GM21825 (cell line): ENCODE results near the gene HCST.

Source experiments
- ATAC-seq: cut with Tn5 transposase; IDR thresholded peaks from one replicate; pipeline ENCODE4 v1.9.1; 2021; ENCODE audit warnings: mild to moderate bottlenecking, moderate library complexity; ENCODE audit not compliant: unreplicated experiment

HCST gene

DNA sequence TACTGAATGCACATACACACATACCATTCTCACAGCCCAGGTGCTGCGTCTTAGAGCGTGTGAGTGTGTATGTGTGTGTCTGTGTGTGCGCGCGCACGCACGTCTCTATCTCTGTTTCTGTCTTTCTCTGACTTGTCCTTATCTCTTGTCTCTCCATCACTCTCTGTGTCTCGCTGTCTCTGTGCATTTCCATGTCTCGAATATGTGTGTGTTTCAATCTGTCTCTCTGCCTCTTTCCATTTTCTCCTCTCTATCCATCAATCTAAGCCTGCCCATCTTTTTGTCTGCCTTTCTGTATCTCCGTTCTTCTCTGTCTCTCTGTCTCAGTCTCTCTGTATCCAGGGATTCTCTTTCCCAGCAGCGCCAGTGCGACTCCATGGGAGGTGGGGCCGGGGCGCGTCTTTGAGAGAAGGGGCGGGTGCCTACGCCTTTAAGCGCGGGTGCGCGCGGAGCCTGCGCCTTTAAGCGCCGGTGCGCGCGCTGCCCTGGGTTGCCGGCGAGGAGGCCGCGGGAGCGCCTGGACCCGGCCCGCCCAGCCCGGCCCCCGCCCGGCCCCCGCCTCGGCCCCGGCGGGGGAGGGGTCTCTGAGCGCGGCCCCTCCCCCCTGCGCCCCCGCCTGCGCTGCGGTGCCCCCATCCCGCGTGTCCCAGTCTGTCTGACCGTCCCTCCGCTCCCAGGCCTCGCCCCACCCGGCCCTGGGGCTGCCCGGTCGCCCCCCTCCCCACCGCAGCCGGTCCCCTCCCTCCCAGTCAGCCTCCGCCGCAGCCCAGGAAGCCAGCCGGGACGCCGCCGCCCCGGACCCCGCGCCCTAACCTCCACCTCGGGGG is 33.8 kb downstream of the HCST start, which contains the start of gene LRFN3:
LRFN3 (plus strand) TSS at position 464 of the 827 bp plus-strand sequence. CDS start 3,052 bp downstream, outside the sequence.
- no peak for ATAC-seq

DNA sequence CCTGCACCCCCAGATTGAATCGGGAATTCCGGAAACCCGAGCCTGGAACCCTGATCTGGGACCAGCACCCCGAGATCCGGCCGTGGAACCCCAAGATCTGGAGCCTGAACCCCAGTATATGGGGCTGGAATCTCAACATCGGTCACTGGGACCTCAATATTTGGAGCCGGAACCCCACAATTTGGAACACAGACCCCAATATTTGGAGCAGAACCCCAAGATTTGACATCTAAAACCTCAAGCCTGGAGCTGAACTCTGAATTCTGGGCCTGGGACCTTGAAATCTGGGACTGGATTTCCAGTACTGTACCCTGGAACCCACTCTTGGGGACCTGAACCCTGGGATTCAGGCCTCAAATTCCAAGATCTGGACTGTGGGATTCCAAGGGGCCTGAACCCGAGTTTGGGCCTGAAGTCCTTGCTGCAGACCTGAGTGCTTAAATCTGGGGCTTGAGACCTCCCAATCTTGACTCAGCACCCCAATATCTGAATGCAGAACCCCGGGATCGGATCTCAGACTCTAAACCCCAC is 34.5 kb downstream of the HCST start:
- no peak for ATAC-seq

DNA sequence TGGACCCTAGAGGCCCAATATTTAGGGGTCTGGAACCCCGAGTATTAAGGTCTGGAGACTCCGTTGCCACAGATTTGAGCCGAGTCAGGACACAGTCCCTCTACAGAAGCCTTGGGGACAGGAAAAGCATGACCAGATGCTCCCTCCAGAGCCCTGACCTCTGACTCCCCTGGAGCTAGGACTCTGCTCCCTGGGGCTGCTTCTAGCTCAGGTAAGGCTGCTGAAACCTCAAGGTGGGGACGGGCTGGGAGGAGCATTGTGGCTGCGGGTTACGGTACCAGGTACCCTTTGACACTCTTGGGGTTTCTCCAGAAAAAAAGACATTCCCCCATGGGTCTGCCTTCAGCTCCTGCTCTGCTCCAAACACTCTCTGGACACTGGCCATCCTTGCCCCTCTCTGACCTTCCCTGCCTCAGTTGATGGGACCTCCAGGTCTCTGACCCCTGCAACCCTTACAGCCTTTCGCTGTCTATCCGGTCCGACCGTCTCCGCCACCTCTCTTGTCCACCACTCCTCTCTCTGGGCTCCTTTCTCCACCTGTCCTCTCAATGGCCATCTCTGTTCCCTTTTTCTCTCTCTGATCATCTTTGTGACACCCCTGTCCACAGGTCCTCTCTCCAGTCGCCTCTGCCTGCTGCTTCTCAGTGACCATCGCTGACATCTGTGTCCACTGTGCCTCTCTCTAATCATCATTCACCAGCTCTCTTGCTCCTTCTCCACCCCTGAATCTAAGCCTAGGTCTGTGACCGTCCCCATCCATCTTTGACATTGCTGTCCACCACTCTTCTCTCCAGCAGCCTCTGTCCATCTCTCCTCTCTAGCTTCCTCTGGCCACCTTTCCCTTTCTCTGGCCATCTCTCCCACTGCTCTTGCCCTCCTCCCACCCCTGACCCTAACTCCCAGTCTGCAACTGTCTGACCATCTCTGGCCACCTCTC is 35.3 kb downstream of the HCST start:
- ATAC-seq, result no peak

DNA sequence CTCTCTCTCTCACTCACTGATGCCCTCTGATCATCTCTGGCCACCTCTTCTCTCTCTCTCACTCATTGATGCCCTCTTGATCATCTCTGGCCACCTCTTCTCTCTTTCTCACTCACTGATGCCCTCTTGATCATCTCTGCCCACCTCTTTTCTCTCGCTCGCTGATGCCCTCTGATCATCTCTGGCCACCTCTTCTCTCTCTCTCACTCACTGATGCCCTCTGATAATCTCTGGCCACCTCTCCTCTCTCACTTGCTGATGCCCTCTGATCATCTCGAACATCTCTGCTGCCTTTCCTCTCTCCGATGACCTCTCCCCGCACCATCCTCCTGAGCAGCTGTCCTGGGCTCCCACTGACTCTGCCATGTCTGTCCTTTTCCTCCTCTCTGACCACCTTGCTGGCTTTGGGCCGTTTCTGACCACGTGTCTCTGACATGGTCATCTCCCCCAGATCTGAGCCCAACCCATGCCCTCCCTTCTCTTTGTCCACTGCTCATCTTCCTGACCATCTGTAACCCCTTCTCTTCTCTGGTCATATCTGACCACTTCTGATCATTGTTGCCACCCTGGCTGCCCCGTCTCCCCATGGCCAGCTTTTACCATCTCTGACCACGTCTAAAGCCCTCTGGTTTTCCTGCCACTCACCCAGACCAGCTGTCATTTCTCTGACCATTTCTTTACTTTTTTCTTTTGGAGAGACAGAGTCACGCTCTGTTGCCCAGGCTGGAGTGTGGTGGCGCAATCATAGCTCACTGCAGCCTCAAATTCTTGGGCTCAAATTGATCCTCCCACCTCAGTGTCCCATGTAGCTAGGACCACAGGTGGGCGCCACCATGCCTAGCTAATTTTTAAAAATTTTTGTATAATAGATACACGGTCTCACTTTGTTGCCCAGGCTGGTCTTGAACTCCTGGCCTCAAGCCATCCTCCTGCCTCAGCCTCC is 36.2 kb downstream of the HCST start:
- ATAC-seq, result no peak

DNA sequence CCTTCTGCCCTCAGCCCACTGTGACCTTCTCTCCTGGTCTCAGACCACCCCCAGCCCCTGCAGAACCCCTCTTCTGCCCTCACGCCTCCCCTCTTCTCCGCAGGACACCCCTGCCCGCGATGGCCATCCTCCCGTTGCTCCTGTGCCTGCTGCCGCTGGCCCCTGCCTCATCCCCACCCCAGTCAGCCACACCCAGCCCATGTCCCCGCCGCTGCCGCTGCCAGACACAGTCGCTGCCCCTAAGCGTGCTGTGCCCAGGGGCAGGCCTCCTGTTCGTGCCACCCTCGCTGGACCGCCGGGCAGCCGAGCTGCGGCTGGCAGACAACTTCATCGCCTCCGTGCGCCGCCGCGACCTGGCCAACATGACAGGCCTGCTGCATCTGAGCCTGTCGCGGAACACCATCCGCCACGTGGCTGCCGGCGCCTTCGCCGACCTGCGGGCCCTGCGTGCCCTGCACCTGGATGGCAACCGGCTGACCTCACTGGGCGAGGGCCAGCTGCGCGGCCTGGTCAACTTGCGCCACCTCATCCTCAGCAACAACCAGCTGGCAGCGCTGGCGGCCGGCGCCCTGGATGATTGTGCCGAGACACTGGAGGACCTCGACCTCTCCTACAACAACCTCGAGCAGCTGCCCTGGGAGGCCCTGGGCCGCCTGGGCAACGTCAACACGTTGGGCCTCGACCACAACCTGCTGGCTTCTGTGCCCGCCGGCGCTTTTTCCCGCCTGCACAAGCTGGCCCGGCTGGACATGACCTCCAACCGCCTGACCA is 37.2 kb downstream of the HCST start:
- ATAC-seq, result no peak

DNA sequence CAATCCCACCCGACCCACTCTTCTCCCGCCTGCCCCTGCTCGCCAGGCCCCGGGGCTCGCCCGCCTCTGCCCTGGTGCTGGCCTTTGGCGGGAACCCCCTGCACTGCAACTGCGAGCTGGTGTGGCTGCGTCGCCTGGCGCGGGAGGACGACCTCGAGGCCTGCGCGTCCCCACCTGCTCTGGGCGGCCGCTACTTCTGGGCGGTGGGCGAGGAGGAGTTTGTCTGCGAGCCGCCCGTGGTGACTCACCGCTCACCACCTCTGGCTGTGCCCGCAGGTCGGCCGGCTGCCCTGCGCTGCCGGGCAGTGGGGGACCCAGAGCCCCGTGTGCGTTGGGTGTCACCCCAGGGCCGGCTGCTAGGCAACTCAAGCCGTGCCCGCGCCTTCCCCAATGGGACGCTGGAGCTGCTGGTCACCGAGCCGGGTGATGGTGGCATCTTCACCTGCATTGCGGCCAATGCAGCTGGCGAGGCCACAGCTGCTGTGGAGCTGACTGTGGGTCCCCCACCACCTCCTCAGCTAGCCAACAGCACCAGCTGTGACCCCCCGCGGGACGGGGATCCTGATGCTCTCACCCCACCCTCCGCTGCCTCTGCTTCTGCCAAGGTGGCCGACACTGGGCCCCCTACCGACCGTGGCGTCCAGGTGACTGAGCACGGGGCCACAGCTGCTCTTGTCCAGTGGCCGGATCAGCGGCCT is 37.9 kb downstream of the HCST start:
- no peak for ATAC-seq

DNA sequence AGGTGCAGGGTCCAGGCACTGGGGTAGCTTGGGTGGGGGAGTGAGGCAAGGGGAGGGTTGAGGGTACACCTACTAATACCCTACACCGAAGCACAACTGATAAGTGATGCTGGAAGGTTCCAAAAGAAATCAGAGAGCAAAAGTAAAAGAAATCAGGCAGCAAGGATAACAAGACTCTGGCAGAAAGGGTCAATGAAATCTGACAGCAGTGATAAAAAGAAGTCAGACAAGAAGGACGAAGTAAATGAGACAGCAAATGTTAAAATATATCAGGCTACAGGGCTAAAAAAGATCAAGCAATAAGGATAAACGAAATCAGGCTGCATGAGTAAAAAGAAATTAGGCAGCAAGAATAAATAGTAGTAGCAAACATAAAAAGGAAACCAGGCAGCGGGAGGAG is 38.5 kb downstream of the HCST start:
- ATAC-seq, result no peak

DNA sequence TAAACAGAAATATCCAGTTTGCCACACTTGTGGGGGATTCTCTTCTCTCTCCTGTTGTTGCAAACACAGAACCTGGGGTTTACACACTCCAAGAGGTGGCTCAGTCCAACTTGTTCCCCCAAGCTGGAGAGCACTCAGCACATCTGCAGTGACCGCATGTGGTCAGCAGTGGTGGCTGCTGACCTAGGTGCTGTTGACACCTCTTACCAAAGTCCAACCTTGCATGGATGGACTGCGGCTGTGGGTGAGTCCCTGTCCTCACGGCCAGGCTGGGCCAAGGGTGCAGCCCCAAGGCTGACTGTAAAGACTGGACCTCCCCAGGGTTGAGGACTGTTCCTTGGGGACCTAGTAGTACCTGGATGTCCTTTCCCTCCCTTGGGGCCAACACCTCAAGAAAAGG is 39.9 kb downstream of the HCST start:
- no peak for ATAC-seq

DNA sequence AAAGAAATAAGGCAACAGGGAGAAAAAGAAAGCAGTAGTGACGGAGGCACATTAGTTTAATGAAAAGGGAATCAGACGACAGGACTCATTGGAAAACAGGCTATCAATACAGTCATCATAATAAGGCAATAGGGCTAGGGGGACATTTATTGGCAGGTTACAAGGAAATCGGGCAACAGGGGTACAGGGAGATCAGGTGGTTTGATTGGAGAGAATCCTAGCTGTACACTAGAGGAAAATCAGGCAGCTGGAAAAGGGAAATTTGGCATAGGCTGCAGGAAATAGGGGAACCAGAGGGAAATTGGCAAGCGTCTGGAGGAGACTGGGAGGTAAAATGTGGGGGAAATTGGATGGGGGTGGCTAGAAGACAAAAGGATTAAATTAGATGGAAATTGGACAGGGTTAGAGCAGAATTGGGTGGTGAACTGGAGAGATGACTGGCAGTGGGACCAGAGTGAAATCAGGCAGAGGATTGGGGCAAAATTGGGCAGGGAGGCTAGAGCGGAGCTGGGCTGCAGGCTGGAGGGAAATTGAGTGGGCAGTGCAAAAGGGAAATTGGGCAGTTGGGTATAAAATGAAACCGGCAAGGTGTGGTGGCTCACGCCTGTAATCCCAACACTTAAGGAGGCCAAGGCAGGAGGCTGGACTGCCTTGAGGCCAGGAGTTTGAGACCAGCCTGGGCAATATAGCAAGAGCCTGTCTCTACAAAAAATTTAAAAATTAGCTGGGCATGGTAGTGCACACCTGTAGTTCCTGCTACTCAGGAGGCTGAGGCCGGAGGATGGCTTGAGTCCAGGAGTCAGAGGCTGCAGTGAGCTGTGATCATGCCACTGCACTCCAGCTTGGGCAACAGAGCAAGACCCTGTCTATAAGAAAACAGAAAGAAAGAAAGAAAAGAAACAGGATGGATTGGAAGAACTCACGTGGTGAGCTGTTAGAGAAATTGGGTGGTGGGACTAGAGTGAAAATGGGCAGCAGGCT is 41.3 kb downstream of the HCST start:
- no peak for ATAC-seq

DNA sequence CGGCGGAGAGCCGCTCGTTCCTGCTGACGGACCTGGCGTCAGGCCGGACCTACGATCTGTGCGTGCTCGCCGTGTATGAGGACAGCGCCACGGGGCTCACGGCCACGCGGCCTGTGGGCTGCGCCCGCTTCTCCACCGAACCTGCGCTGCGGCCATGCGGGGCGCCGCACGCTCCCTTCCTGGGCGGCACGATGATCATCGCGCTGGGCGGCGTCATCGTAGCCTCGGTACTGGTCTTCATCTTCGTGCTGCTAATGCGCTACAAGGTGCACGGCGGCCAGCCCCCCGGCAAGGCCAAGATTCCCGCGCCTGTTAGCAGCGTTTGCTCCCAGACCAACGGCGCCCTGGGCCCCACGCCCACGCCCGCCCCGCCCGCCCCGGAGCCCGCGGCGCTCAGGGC is 42.2 kb downstream of the HCST start:
- no peak for ATAC-seq

DNA sequence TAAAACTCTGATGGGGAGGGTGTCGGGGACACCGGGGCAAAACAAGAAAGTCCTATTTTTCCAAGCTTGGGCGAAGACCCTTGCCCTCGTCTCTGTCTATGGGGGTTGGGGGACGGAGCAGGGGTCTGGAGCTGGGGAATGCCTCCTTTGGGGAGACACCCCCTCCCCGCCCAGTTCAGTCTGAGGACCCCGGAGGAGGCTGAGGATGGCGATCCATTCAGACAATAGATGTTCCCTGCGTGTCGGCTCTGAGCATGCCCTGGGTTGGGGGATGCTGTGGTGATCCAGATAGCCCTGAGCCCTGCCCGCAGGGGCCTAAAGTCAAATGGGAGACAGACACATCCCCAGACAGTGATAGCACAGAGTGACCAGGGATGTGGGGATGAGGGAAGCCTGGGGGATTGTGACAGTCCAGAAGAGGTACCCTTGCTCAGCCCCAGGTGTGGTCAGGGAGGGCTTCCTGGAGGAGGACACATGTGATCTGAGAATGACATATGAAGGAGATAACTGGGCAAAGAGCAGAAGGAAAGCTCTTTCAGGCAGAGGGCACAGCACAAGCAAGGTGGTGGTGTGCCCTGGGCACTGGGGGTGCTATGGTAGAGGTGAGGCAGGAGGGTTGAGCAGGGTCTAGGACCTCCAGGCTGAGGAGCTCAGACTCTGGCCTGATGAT is 42.9 kb downstream of the HCST start:
- no peak for ATAC-seq

DNA sequence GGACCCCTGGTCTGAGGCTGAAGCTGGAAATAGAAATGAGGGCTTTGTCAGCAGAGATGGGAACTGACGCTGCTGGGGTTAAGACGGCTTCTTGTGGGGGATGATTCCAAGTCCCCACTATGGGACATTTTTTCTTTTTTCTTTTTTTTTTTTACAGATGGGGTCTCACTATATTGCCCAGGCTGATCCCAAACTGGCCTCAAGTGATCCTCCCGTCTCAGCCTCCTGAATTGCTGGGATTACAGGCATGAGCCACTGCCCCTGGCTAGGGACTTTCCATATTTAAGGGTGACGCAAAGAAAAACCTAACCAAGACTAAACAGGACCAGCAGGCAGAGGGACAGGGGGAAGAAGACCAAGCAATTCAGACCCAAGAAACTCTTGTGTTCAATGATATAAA is 43.9 kb downstream of the HCST start:
- ATAC-seq, result no peak

DNA sequence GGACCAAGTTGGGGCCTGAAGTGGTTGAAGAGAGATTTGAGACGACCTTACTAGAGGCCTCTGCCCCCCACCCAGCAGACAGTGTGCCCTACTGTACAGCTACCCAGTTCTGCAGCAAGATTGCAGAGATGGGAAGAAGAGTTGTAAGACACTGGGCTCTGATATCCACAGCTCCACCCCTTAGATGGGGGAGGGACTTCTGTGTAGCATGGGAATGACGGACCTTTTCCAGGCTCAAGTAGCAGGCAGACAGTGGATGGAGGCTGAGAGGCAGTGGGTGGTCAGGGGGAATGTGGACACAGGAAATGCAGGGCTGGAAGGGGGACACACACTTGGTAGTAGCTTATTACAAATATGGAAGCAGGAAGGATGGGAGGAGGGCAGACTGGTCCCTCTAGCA is 46.8 kb downstream of the HCST start:
- ATAC-seq, result no peak
